GM12878 (cell line): Measurements from ENCODE around the gene CDH16. TPM values are rescaled to one million over a fixed set of nuclear protein-coding genes. Genes with fewer than 3 reads are reported as not detected.

Experiments used
- ATAC-seq: fragments of 200-7000 bp; cut with Tn5 transposase; 3 replicates; pipeline ENCODE4 v1.9.1; 2020; ENCODE audit warnings: mild to moderate bottlenecking, moderate library complexity
- BruUV-seq: library from RNA; stranded (reverse); fragments of 400-500 nt; replicated peaks from 2 replicates; lab custom pipeline; 2021; lab: Mats Ljungman, UMichigan
- CTCF ChIA-PET: fragments of 300-600 bp; sonication (Branson Sonifier 250); formaldehyde crosslinking; extraction: SDS; loops from one replicate; lab custom pipeline; 2021; ENCODE audit warnings: inconsistent platforms; lab: Yijun Ruan, JAX
- POLR2A ChIA-PET: fragments of 350-600 bp; formaldehyde crosslinking; extraction: SDS; loops from one replicate; lab custom pipeline; 2021; ENCODE audit warnings: inconsistent platforms; lab: Charles Lee
- RAD21 ChIA-PET: fragments of 300-600 bp; sonication (Branson Sonifier 250); formaldehyde crosslinking; loops from one replicate; lab custom pipeline; 2023; ENCODE audit warnings: antibody characterized with exemption; ENCODE audit not compliant: unreplicated experiment; lab: Charles Lee
- SMC1A ChIA-PET: fragments of 300-600 bp; sonication (Branson Sonifier 250); formaldehyde crosslinking; loops from one replicate; lab custom pipeline; 2023; ENCODE audit not compliant: unreplicated experiment, uncharacterized antibody; lab: Charles Lee
- DNase-seq: peaks from one replicate; pipeline ENCODE4 v3.0.0-alpha.2; 2011; ENCODE audit warnings: low read depth, low spot score
- FAIRE-seq: peaks from 3 replicates; lab custom pipeline; 2011; peaks lifted over from hg19 to GRCh38; lab: Jason Lieb, UNC
- H2AFZ ChIP-seq: 2 replicates; pipeline ENCODE4 v1.6.0; 2011; ENCODE audit warnings: low read depth, low read length, control low read depth; ENCODE audit not compliant: control insufficient read depth
- H3K27ac ChIP-seq: 2 replicates; pipeline ENCODE4 v1.5.1; 2011; ENCODE audit warnings: control low read depth; ENCODE audit not compliant: control insufficient read depth, insufficient read depth
- H3K27me3 ChIP-seq, 2 experiments: replicated peaks in 1 of 2; 2 replicates each; pipeline versions ENCODE4 v1.6.0 to v1.6.1; 2011; ENCODE audit warnings: low read length in 1 of 2; ENCODE audit not compliant: control insufficient read depth in 2 of 2, insufficient read depth in 2 of 2
- H3K36me3 ChIP-seq, 2 experiments: 2 replicates each; pipeline ENCODE4 v1.5.1; 2011; ENCODE audit warnings: low read length in 1 of 2; ENCODE audit not compliant: control insufficient read depth in 2 of 2, insufficient read depth in 2 of 2
- H3K4me1 ChIP-seq: 2 replicates; pipeline ENCODE4 v1.6.1; 2011; ENCODE audit warnings: mild to moderate bottlenecking, low read length, moderate library complexity, mixed read lengths; ENCODE audit not compliant: control insufficient read depth, insufficient read depth
- H3K4me2 ChIP-seq: 2 replicates; pipeline ENCODE4 v1.6.0; 2011; ENCODE audit warnings: control low read depth; ENCODE audit not compliant: control insufficient read depth, insufficient read depth
- H3K4me3 ChIP-seq: fragments of 200-600 bp; sonication (generic); 2 replicates; pipeline ENCODE4 v1.5.1; 2016
- H3K79me2 ChIP-seq: 2 replicates; pipeline ENCODE4 v1.6.0; 2011; ENCODE audit warnings: low read length; ENCODE audit not compliant: control insufficient read depth, insufficient read depth
- H3K9ac ChIP-seq: 2 replicates; pipeline ENCODE4 v1.8.0; 2011; ENCODE audit warnings: low read length, control low read depth, mixed read lengths; ENCODE audit not compliant: control insufficient read depth, insufficient read depth
- H3K9me3 ChIP-seq: replicated peaks from 3 replicates; pipeline ENCODE4 v1.5.1; 2011; ENCODE audit warnings: mild to moderate bottlenecking, low read length; ENCODE audit not compliant: control insufficient read depth, insufficient read depth
- H4K20me1 ChIP-seq: 2 replicates; pipeline ENCODE4 v1.6.0; 2011; ENCODE audit not compliant: control insufficient read depth, insufficient read depth
- ATF2 ChIP-seq: IDR thresholded peaks from 2 replicates; pipeline ENCODE4 v1.6.1; 2012; ENCODE audit warnings: low read length, inconsistent platforms
- BACH1 ChIP-seq: fragments of 450-650 bp; IDR thresholded peaks from 2 replicates; pipeline ENCODE4 v1.6.1; 2017; ENCODE audit warnings: mild to moderate bottlenecking, borderline replicate concordance
- CHD4 ChIP-seq: fragments of 200-600 bp; sonication (generic); IDR thresholded peaks from 2 replicates; pipeline ENCODE4 v1.6.1; 2016; ENCODE audit warnings: mild to moderate bottlenecking
- E4F1 ChIP-seq: fragments of 450-650 bp; IDR thresholded peaks from 2 replicates; pipeline ENCODE4 v1.6.1; 2018; ENCODE audit warnings: borderline replicate concordance, mild to moderate bottlenecking; ENCODE audit not compliant: partially characterized antibody
- FOXM1 ChIP-seq: IDR thresholded peaks from 2 replicates; pipeline ENCODE4 v1.6.1; 2012; ENCODE audit warnings: low read depth, mild to moderate bottlenecking, inconsistent platforms, low read length, moderate library complexity
- HCFC1 ChIP-seq: fragments of 150-350 bp; IDR thresholded peaks from 2 replicates; pipeline ENCODE4 v1.6.1; 2014; ENCODE audit warnings: low read length
- IRF3 ChIP-seq: fragments of 450-650 bp; IDR thresholded peaks from 2 replicates; pipeline ENCODE4 v1.6.1; 2014; ENCODE audit warnings: mild to moderate bottlenecking
- IRF4 ChIP-seq: IDR thresholded peaks from 2 replicates; pipeline ENCODE4 v1.6.1; 2011; ENCODE audit warnings: low read depth, low read length
- IRF5 ChIP-seq: fragments of 450-650 bp; IDR thresholded peaks from 2 replicates; pipeline ENCODE4 v1.6.1; 2017; ENCODE audit warnings: borderline replicate concordance
- MTA2 ChIP-seq: fragments of 450-650 bp; IDR thresholded peaks from 2 replicates; pipeline ENCODE4 v1.6.1; 2016; ENCODE audit warnings: low read depth, mild to moderate bottlenecking, moderate library complexity
- POLR2AphosphoS5 ChIP-seq: IDR thresholded peaks from 2 replicates; pipeline ENCODE4 v1.6.1; 2011; ENCODE audit warnings: mild to moderate bottlenecking, low read length, inconsistent platforms
- RUNX3 ChIP-seq: IDR thresholded peaks from 2 replicates; pipeline ENCODE4 v1.6.1; 2012; ENCODE audit warnings: low read length, inconsistent platforms
- SKIL ChIP-seq: fragments of 450-650 bp; IDR thresholded peaks from 2 replicates; pipeline ENCODE4 v1.6.1; 2017; ENCODE audit warnings: mild to moderate bottlenecking, low read depth, inconsistent platforms; ENCODE audit not compliant: poor library complexity, severe bottlenecking
- SMAD1 ChIP-seq: fragments of 450-650 bp; IDR thresholded peaks from 2 replicates; pipeline ENCODE4 v1.6.1; 2018; ENCODE audit warnings: mild to moderate bottlenecking, low read depth; ENCODE audit not compliant: partially characterized antibody
- SUZ12 ChIP-seq: fragments of 200-600 bp; sonication (generic); IDR thresholded peaks from one replicate; pipeline ENCODE4 v1.6.1; 2018; ENCODE audit warnings: antibody characterized with exemption, mild to moderate bottlenecking; ENCODE audit not compliant: unreplicated experiment
- TBL1XR1 ChIP-seq: IDR thresholded peaks from 2 replicates; pipeline ENCODE4 v1.6.1; 2012; ENCODE audit warnings: low read depth, low read length, improper control_type of control experiment
- YY1 ChIP-seq: IDR thresholded peaks from 2 replicates; pipeline ENCODE4 v1.6.1; 2011; ENCODE audit warnings: low read depth, mild to moderate bottlenecking, low read length
- ZNF207 ChIP-seq: fragments of 450-650 bp; IDR thresholded peaks from 2 replicates; pipeline ENCODE4 v1.6.1; 2014; ENCODE audit warnings: antibody characterized with exemption, mild to moderate bottlenecking, borderline replicate concordance
- WGBS: methylation state at CpG from one replicate; pipeline ENCODE4 v1.1.6; 2016; ENCODE audit warnings: low lambda C conversion rate; ENCODE audit not compliant: insufficient replicate concordance, insufficient coverage; ENCODE audit errors: missing lambda C conversion rate; 5-methylcytosine and 5-hydroxymethylcytosine counted together
- in situ Hi-C: fragments of 300-500 bp; cut with MboI; formaldehyde crosslinking; loops from 9 replicates; pipeline ENCODE4 v1.14.3; 2018; ENCODE audit warnings: mixed read lengths
- intact Hi-C: fragments of 100-400 bp; cut with micrococcal nuclease; formaldehyde crosslinking; loops from one replicate; pipeline ENCODE4 v1.14.2; 2022; ENCODE audit not compliant: unreplicated experiment
- polyA plus RNA-seq, 11 experiments: library from polyadenylated mRNA; depleted of rRNA in 4 of 11; unstranded in 6 of 11; stranded (reverse) in 5 of 11; fragments of >200 nt; fragmentation: Nextera tagmentation in 4 of 11; fragmentation: Illumina TruSeq in 1 of 11; extraction: Ambion mirVana in 4 of 11; extraction: Trizol in 1 of 11; gene quantifications; 1 replicate in 1 of 11; 2 replicates in 10 of 11; pipeline versions ENCODE4 v1.2.1 to v1.2.3, GENCODE V29; 2011 to 2016; ENCODE audit warnings: inconsistent platforms in 2 of 11, missing spikeins in 2 of 11, low read depth in 1 of 11
- total RNA-seq, 4 experiments: library from RNA; depleted of rRNA in 3 of 4; stranded (reverse); fragments of >200 nt in 3 of 4; fragmentation: Illumina TruSeq in 1 of 4; extraction: Trizol in 1 of 4; gene quantifications; 2 replicates each; pipeline versions ENCODE4 v1.2.1 to v1.2.3, GENCODE V29; 2013 to 2021

Gene CDH16
- total and polyA plus RNA-seq, 10 of the 15 experiments (the other 5 are each of a cell fraction or from before 2014, with no cell fraction given), result 0.05 TPM; not detected in 9

GRCh38 chr16:66930189-66930588 is 11.5 kb upstream of the CDH16 start:
- FAIRE-seq, result no peak
- in situ Hi-C loops (loop anchor here (10.0 kb wide), 1 partner anchor 65 kb away; no protein-coding TSS in a partner anchor), intact Hi-C loops (no loop called here)
- no peaks in the 10 kb centered on the region for H3K36me3 ChIP-seq
- H3K27ac ChIP-seq, result no peak overlapping the region
- no peaks in the 10 kb centered on the region for H4K20me1 ChIP-seq
- H3K79me2 ChIP-seq, result peaks cover 24% of the 10 kb centered on the region
- H3K4me2 ChIP-seq, result no peak overlapping the region
- POLR2A ChIA-PET, result no interaction called here
- peaks cover 27% of the 10 kb centered on the region for H3K4me1 ChIP-seq
- H3K9me3 ChIP-seq, result no peaks in the 10 kb centered on the region
- H2AFZ ChIP-seq, result no peak overlapping the region
- RAD21 ChIA-PET, result no interaction called here
- no peaks in the 10 kb centered on the region for H3K27me3 ChIP-seq
- no peak for ATAC-seq
- no peak for DNase-seq
- no TSS peak for BruUV-seq
- H3K4me3 ChIP-seq, result no peak overlapping the region
- 90% methylated on average over 4 of the region's 4 CpGs for WGBS
- SMC1A ChIA-PET, result interaction anchor here (1.1 kb wide), 1 partner anchor 35 kb away, joined by 3 read pairs; no protein-coding TSS in a partner anchor
- CTCF ChIA-PET, result interaction anchor here (1.7 to 2.3 kb wide), 2 partner anchors 24 to 35 kb away, joined by 4 to 10 read pairs; no protein-coding TSS in a partner anchor
- H3K9ac ChIP-seq, result no peak overlapping the region
- TF ChIP-seq IRF5 (no peak), IRF3 (no peak), SMAD1 (no peak), SUZ12 (no peak), ZNF207 (no peak), TBL1XR1 (no peak), HCFC1 (no peak), RUNX3 (no peak), BACH1 (no peak), ATF2 (no peak), SKIL (no peak), FOXM1 (no peak), IRF4 (no peak), E4F1 (no peak), YY1 (no peak), MTA2 (no peak), CHD4 (no peak), POLR2AphosphoS5 (no peak)
